T-helper 9 cell (primary cell): Measurements from ENCODE around the gene ACTRT1.

Source experiments
- DNase-seq: peaks from one replicate; pipeline ENCODE4 v3.0.0-alpha.2; 2020
- total RNA-seq, 2 donors: gene quantifications; one replicate each; lab custom pipeline; 2026; lab: John Stamatoyannopoulos, UW

The ACTRT1 gene
- 0 reads per million in 2 donors for total RNA-seq

DNA sequence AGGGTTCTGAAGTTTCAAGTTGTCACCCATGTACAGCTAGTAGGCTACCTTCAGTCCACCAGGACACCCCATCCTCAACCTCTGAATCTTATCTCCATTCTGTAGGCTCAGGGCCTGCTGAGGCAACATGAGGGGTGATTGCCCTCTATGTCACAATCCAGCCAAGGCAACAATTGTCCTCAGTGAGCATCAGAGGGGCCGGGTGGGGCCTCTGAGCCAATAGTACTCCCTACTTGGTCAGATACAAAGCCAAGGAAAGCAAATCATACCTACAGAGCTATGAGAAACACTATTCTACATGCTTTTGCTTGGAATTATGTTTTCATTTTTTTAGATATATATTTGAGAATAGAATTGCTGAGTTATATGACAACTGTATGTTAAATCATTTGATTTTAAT, at the start of gene ACTRT1:
TSS of gene ACTRT1 (minus strand) at position 101 of the 400 bp plus-strand sequence. CDS start 197 bp downstream, outside the sequence.
- DNase-seq: no peak

DNA sequence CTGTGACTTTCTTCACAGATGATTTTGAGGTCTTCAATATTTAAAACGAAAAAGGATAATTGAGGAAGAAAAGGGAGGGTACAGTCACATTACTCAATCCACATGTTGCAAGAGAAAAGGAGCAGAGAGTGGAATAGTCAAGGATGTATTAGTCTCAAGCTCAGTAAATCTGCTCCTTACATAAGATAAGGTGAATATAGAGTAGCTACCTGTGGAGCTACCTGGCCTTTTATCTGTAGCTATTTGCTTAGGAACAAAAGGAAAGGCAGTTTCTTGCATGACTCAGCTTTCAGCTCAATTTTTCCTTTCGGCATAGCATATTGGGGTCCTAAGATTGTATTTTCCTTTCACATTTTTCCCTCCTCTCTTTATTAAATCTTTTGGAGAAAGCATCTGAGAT, 26.3 kb upstream of the ACTRT1 start:
- no peak for DNase-seq

DNA sequence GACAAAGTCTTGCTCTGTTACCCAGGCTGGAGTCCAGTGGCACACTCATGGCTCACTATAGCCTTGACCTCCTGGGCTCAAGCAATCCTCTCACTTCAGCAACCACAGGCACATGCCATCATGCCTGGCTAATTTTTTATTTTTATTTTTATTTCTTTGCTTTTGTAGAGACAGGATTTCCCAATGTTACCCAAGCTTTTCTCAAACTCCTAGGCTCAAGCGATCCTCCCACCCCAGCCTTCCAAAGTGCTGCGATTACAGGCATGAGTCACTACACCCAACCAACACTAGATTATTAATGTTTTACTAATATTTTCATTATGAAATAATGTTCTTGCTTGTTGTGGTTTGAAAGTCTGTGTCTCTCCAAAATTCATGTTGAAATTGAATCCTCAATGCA, 5.2 kb upstream of the ACTRT1 start:
- DNase-seq: no peak

DNA sequence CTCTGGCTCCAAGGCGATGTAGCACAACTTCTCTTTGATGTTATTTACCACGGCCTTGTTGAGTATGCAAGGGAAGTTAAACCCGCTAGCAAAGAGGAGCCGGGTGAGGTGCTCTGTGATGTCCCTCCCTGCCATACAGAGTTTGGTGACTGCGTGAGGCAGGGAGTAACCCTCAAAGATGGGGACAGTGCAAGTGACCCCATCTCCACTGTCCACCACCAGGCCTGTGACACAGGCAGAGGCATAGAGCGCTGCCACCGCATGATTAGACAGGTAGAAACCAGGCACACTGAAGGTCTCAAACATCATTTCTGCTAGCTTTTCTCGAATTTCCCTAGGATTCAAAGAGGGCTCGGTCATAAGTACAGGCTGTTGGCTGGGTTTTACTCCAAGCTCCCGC, 677 bp downstream of the ACTRT1 start:
- DNase-seq: no peak

DNA sequence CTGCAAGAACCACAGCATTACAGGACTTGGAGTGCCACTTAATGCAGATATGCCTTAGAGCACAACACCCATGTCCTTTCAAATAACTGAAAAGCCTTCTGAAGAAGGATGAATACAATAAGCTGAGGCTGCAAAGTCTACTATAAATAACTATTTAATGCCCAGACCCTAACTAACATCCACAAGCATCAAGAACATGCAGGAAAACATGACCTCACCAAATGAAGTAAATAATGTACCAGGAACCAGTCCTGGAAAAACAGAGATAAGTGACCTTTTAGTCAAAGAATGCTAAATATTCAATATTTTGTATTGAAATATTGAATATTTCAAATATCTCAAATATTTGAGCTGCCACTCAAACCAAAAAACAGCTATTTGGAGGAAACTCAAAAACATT, 16.9 kb downstream of the ACTRT1 start:
- DNase-seq: no peak

DNA sequence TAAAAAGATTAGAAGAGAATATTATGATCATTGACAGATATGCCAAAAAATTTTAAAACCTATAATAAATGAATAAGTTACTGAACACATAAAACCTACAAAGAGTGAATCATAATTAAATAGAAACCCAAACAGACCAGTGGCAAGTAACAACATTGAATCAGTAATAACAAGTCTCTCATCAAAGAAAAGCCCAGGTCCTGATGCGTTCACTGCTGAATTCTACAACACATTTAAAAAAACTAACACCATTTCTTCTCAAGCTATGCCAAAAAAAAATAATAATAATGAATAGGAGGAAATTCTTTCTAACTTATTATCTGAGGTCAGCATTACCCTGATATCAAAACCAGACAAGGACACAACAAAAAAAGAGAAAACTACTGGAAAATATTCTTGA, 30.6 kb downstream of the ACTRT1 start:
- DNase-seq: no peak

DNA sequence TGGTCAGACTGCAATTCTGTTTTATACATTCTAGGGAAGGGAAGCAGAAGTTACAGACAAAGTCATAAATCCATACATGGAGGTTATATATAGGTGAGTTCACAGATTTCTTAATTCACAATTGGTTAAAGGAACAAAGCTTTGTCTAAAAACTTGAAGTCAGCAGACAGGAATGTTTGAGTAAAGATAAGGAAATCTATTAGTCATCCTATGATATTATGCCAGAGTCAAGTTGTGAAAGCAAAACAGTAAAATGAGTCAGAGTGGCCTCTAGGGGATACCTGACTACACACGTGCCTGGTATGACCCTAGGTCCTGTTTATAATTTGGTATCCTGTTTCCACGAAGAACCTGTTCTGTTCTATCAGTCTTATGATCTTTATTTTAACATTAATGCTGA, 31.5 kb downstream of the ACTRT1 start:
- no peak for DNase-seq

DNA sequence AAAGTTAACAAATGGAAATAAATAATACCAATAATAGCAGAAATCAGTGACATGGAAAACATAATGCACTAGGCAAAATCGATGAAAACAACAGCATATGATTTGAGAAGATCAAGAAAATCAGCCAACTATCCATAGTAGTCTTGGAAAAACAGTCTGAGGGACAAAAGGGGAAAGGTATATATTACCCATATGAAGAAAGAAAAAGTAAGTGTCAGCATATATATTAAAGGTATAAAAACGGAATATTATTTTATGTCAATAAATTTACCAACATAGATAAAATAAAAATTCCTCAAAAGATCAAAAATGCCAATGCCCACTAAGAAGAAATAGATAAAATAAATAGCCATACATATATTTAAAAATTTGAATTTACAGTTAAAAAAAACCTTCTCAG, 33.0 kb downstream of the ACTRT1 start:
- DNase-seq: no peak

DNA sequence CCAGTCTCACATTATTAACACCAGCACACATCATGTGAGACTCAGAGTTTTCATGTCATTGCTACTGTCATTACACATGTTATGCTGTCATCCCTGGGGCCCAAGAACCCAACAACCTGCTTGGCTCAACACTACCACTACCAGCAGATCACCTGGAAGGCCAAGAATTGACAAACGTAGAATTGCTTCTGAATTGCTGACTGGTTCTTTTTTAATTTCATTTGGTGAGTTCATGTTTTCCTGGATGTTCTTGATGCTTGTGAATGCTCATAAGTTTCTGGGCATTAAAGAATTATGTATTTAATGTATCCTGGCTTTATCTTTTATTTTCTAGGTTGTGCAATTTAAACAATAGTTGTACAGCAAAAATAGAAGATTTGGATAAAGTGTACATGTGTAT, 40.2 kb downstream of the ACTRT1 start:
- DNase-seq: no peak

DNA sequence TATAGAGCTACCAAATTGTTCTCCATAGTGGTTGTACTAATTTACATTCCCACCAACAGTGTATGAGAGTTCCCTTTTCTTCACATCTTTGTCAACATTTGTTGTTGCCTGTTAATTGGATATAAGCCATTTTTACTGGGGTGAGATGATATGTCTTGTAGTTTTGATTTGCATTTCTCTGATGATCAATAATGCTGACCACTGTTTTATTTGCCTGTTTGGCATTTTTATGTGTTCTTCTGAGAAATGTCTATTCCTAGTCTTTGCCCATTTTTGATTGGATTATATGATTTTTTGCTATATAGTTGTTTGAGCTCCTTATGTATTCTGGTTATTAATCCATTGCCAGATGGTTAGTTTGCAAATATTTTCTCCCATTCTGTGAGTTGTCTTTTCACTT, 44.3 kb downstream of the ACTRT1 start:
- DNase-seq: no peak
